ENCODE results near the gene EFNB3.

GRCh38 chr17:7739746-7740145 lies 34.7 kb downstream of the EFNB3 start:
- TF ChIP-seq CTCF (IDR thresholded peaks at IDR 0.05) (no peak), POLR2A (IDR thresholded peaks at IDR 0.05) (no peak)
